BLaER1 (cell line): ENCODE results near the gene RPP21.

Experiments used
- H3K27ac ChIP-seq: shearing (Covaris generic); formaldehyde crosslinking; 2 replicates; pipeline ENCODE4 v1.8.1; 2022
- H3K27me3 ChIP-seq: shearing (Covaris generic); formaldehyde crosslinking; 2 replicates; pipeline ENCODE4 v1.8.1; 2022
- H3K36me3 ChIP-seq: shearing (Covaris generic); formaldehyde crosslinking; 2 replicates; pipeline ENCODE4 v1.8.1; 2022
- H3K4me1 ChIP-seq: shearing (Covaris generic); formaldehyde crosslinking; 2 replicates; pipeline ENCODE4 v1.8.1; 2022
- H3K4me2 ChIP-seq: shearing (Covaris generic); formaldehyde crosslinking; 2 replicates; pipeline ENCODE4 v1.8.1; 2022
- H3K4me3 ChIP-seq: shearing (Covaris generic); formaldehyde crosslinking; 2 replicates; pipeline ENCODE4 v1.8.1; 2022
- H3K9ac ChIP-seq: shearing (Covaris generic); formaldehyde crosslinking; 2 replicates; pipeline ENCODE4 v1.8.1; 2022
- H3K9me3 ChIP-seq: shearing (Covaris generic); formaldehyde crosslinking; 2 replicates; pipeline ENCODE4 v1.8.1; 2022
- H4K20me1 ChIP-seq: shearing (Covaris generic); formaldehyde crosslinking; 2 replicates; pipeline ENCODE4 v1.8.1; 2022
- Cebpa-rat ChIP-seq: shearing (Covaris generic); IDR thresholded peaks from 2 replicates; pipeline ENCODE4 v1.8.1; 2022

RPP21 gene

GRCh38 chr6:30344868-30345671 lies at the start of gene RPP21:
RPP21 (plus strand) TSS chr6:30345156; CDS start chr6:30345172, 16 bp downstream.
- H3K9ac ChIP-seq = peak within 1 kb of the TSS; percentile 77
- peak within 1 kb of the TSS; percentile 80 for H3K4me2 ChIP-seq
- H3K36me3 ChIP-seq = peaks cover 42% of the 10 kb centered on the region
- peaks cover 30% of the 10 kb centered on the region for H3K4me1 ChIP-seq
- H4K20me1 ChIP-seq = no peaks in the 10 kb centered on the region
- H3K9me3 ChIP-seq = no peaks in the 10 kb centered on the region
- H3K27ac ChIP-seq = peak within 1 kb of the TSS; percentile 71
- no peaks in the 10 kb centered on the region for H3K27me3 ChIP-seq
- TF ChIP-seq Cebpa-rat = no peak
- H3K4me3 ChIP-seq = peak within 1 kb of the TSS; percentile 78

GRCh38 chr6:30295837-30296236 lies 49.1 kb upstream of the RPP21 start:
- TF ChIP-seq Cebpa-rat = peak; percentile 64
- Histone ChIP-seq H3K9me3 (peaks cover 1% of the 10 kb centered on the region; the same call in 1 of the 2 replicates), H4K20me1 (peaks cover 28% of the 10 kb centered on the region; the same call in 1 of the 2 replicates), H3K4me2 (no peak overlapping the region), H3K36me3 (peaks cover 66% of the 10 kb centered on the region), H3K9ac (no peak overlapping the region), H3K27ac (no peak overlapping the region), H3K4me3 (no peak overlapping the region), H3K27me3 (no peaks in the 10 kb centered on the region), H3K4me1 (no peaks in the 10 kb centered on the region)

GRCh38 chr6:30304002-30304401 lies 41.0 kb upstream of the RPP21 start:
- no peaks in the 10 kb centered on the region for H3K27me3 ChIP-seq
- H3K36me3 ChIP-seq = peaks cover 84% of the 10 kb centered on the region
- H3K9ac ChIP-seq = no peak overlapping the region
- TF ChIP-seq Cebpa-rat = no peak
- H3K4me2 ChIP-seq = no peak overlapping the region
- H3K9me3 ChIP-seq = peaks cover 20% of the 10 kb centered on the region
- H3K4me3 ChIP-seq = no peak overlapping the region
- peaks cover 85% of the 10 kb centered on the region for H4K20me1 ChIP-seq
- H3K4me1 ChIP-seq = no peaks in the 10 kb centered on the region
- H3K27ac ChIP-seq = no peak overlapping the region

DNA sequence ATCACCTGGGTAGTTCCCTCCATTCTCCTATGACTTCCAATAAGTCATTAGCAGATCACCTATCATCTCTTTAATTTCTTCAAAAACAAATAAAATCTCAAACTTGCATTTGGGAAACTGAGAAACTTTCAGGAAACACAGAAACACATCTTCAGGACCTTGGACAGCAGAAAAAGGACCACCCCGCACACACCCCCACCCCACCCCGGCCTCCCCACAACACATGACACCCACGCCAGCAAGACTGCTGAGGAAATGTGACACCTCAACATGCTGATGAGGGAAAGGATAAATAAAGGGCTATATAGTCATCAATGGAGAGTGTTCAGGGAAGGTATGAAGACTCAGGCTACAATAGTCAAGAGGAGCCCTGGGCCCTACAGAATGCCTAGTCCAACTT lies 33.9 kb upstream of the RPP21 start:
- no peak overlapping the region for H3K4me3 ChIP-seq
- no peak for TF ChIP-seq Cebpa-rat
- no peaks in the 10 kb centered on the region for H3K4me1 ChIP-seq
- no peaks in the 10 kb centered on the region for H3K9me3 ChIP-seq
- H3K27me3 ChIP-seq = no peaks in the 10 kb centered on the region
- no peak overlapping the region for H3K27ac ChIP-seq
- H3K36me3 ChIP-seq = peaks cover 94% of the 10 kb centered on the region
- H3K4me2 ChIP-seq = no peak overlapping the region
- H3K9ac ChIP-seq = no peak overlapping the region
- peaks cover 99% of the 10 kb centered on the region for H4K20me1 ChIP-seq

GRCh38 chr6:30311671-30312070 lies 33.3 kb upstream of the RPP21 start:
- Histone ChIP-seq H3K27me3 (no peaks in the 10 kb centered on the region), H3K9me3 (no peaks in the 10 kb centered on the region), H3K4me1 (no peaks in the 10 kb centered on the region), H3K9ac (no peak overlapping the region), H3K27ac (no peak overlapping the region), H3K4me3 (no peak overlapping the region), H3K4me2 (no peak overlapping the region), H3K36me3 (peaks cover 94% of the 10 kb centered on the region), H4K20me1 (peaks cover 99% of the 10 kb centered on the region)
- no peak for TF ChIP-seq Cebpa-rat

DNA sequence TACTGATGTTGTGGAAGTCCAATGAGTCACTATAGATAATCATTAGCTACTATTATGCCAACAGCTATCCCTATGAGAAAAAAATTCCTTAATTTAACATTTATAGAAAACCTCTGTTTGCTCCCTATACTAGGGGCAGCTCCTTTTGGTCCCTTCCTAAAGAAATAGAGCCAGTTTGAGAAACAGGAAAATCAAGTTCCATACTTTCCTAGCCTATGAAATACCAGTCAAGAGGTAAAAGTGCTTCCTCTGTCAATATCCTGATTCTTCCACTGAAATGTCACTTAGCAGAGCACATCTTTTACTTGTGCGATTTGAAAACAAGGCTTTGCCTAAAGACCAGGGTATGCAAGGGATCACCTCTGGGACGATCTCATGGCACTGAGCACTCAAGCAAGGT lies 32.7 kb upstream of the RPP21 start:
- no peak for TF ChIP-seq Cebpa-rat
- no peak overlapping the region for H3K27ac ChIP-seq
- H3K4me3 ChIP-seq = no peak overlapping the region
- H3K9me3 ChIP-seq = no peaks in the 10 kb centered on the region
- no peak overlapping the region for H3K9ac ChIP-seq
- peaks cover 99% of the 10 kb centered on the region for H4K20me1 ChIP-seq
- no peaks in the 10 kb centered on the region for H3K27me3 ChIP-seq
- H3K4me1 ChIP-seq = no peaks in the 10 kb centered on the region
- no peak overlapping the region for H3K4me2 ChIP-seq
- H3K36me3 ChIP-seq = peaks cover 91% of the 10 kb centered on the region

DNA sequence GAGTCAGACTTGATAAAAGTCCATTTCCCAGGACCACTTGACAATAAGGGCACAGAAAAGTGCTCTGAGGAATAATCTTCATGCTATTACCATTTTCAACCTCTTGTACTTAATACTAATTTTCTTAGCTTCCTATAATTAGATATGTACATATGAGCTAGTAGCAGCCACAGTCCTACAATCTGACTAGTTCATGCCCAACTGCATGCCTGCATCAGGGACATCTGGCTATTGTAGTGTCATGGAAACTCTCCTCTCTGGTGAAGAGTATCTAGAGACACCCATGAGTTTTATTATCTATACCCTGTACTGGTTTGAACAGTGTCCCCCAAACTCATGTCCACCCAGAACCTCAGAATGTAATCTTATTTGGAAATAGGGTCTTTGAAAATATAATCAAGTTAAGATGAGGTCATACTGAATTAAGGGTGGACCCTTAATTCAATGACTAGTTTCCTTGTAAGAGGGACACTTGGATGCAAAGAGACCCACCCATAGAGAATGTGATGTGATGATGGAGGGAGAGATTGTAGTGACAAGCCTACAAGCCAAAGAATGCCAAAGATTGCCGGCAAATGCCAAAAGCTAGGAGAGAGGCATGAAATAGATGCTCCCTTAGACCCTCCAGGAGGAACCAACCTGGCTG lies 32.2 kb upstream of the RPP21 start:
- peaks cover 90% of the 10 kb centered on the region for H3K36me3 ChIP-seq
- no peaks in the 10 kb centered on the region for H3K9me3 ChIP-seq
- TF ChIP-seq Cebpa-rat = no peak
- H3K4me1 ChIP-seq = no peaks in the 10 kb centered on the region
- no peak overlapping the region for H3K27ac ChIP-seq
- no peak overlapping the region for H3K4me2 ChIP-seq
- no peak overlapping the region for H3K4me3 ChIP-seq
- no peaks in the 10 kb centered on the region for H3K27me3 ChIP-seq
- peaks cover 99% of the 10 kb centered on the region for H4K20me1 ChIP-seq
- H3K9ac ChIP-seq = no peak overlapping the region

GRCh38 chr6:30315156-30315555 lies 29.8 kb upstream of the RPP21 start:
- Histone ChIP-seq H3K4me1 (peaks cover 2% of the 10 kb centered on the region), H3K9me3 (no peaks in the 10 kb centered on the region), H3K4me3 (no peak overlapping the region), H3K9ac (no peak overlapping the region), H3K4me2 (no peak overlapping the region), H3K27me3 (no peaks in the 10 kb centered on the region), H3K36me3 (peaks cover 86% of the 10 kb centered on the region), H3K27ac (no peak overlapping the region), H4K20me1 (peaks cover 99% of the 10 kb centered on the region)
- TF ChIP-seq Cebpa-rat = no peak

GRCh38 chr6:30317913-30318589 lies 26.9 kb upstream of the RPP21 start:
- H3K4me2 ChIP-seq = no peak overlapping the region
- H3K9ac ChIP-seq = no peak overlapping the region
- peaks cover 20% of the 10 kb centered on the region for H3K4me1 ChIP-seq
- no peak overlapping the region for H3K4me3 ChIP-seq
- no peak for TF ChIP-seq Cebpa-rat
- peaks cover 78% of the 10 kb centered on the region for H3K36me3 ChIP-seq
- H3K27me3 ChIP-seq = no peaks in the 10 kb centered on the region
- no peaks in the 10 kb centered on the region for H3K9me3 ChIP-seq
- H3K27ac ChIP-seq = no peak overlapping the region
- H4K20me1 ChIP-seq = peaks cover 100% of the 10 kb centered on the region
